ENCODE measurements around the gene TNRC6B. TPM values are rescaled to one million over a fixed set of nuclear protein-coding genes. Genes with fewer than 3 reads are reported as not detected.
"Not testable (repeated sequence)": the region's sequence is repeated elsewhere in the genome, so short reads cannot be mapped to it uniquely, and the experiment has no call there.

Gene TNRC6B
- total and polyA plus RNA-seq, 2 experiments from 2014 or later = 46.9 to 87.8 TPM

GRCh38 chr22:40196628-40197360 is 19.1 kb downstream of the TNRC6B start (continued):
- TF ChIP-seq CTCF (conservative IDR thresholded peaks at IDR 0.05; ENCODE audit: low read depth in 2 of 2) = no peak
- no peak for TF ChIP-seq ZNF331 (CRISPR knock-in tag; IDR thresholded peaks at IDR 0.05; ENCODE audit: low read depth)
- TF ChIP-seq CREB1 (CRISPR knock-in tag; IDR thresholded peaks at IDR 0.05; ENCODE audit: low read depth) = no peak
- TF ChIP-seq POLR2AphosphoS5 (IDR thresholded peaks at IDR 0.05; ENCODE audit: low read depth) = no peak
- no peak for TF ChIP-seq EZH2 (IDR thresholded peaks at IDR 0.05; ENCODE audit: low read depth, unreplicated experiment)

- H3K4me3 Mint-ChIP-seq = not testable (repeated sequence)
- H3K27me3 Mint-ChIP-seq (ENCODE audit: insufficient read depth, low read depth, poor library complexity) = peaks cover 17% of the 10 kb centered on the region
These were observed 19.7 kb downstream of the TNRC6B start for GRCh38 chr22:40197421-40197820.

GRCh38 chr22:40198733-40199132 is 21.0 kb downstream of the TNRC6B start:
- Histone ChIP-seq H3K27me3 (ENCODE audit: insufficient read depth) (no peaks in the 10 kb centered on the region), H3K4me2 (peak overlapping the region; percentile 37), H3K9me2 (ENCODE audit: insufficient read depth) (no peaks in the 10 kb centered on the region), H2AFZ (no peak overlapping the region), H3K4me3 (no peak overlapping the region), H3F3A (replicated peaks; ENCODE audit: low read depth) (peaks cover 10% of the 10 kb centered on the region), H3K4me1 (ENCODE audit: insufficient read depth) (peaks cover 79% of the 10 kb centered on the region), H3K27ac (ENCODE audit: low read depth) (no peak overlapping the region), H3K36me3 (ENCODE audit: insufficient read depth) (no peaks in the 10 kb centered on the region), H3K79me2 (replicated peaks; ENCODE audit: insufficient read depth) (peaks cover 93% of the 10 kb centered on the region), H4K20me1 (replicated peaks; ENCODE audit: insufficient read depth) (peaks cover 34% of the 10 kb centered on the region; the same call in 1 of the 2 replicates)
- Mint-ChIP-seq H3K36me3 (ENCODE audit: low read depth) (peaks cover 11% of the 10 kb centered on the region; the same call in 1 of the 3 replicates), H3K27me3 (ENCODE audit: insufficient read depth, low read depth, poor library complexity) (peaks cover 15% of the 10 kb centered on the region), H3K4me1 (peaks cover 84% of the 10 kb centered on the region), H3K4me3 (no peak overlapping the region), H3K9me3 (no peaks in the 10 kb centered on the region; the same call in 2 of the 3 replicates), H3K27ac (no peak overlapping the region)
- DNase-seq (ENCODE audit: low spot score) (no peak), ATAC-seq (no peak)
- TF ChIP-seq EZH2phosphoT487 (IDR thresholded peaks at IDR 0.05; ENCODE audit: unreplicated experiment) = no peak
- TF ChIP-seq JUNB (IDR thresholded peaks at IDR 0.05; ENCODE audit: unreplicated experiment) = no peak
- no peak for TF ChIP-seq NANOG (IDR thresholded peaks at IDR 0.05; ENCODE audit: borderline replicate concordance)
- TF ChIP-seq EZH2 (IDR thresholded peaks at IDR 0.05; ENCODE audit: low read depth, unreplicated experiment) = no peak
- no peak for TF ChIP-seq REST (IDR thresholded peaks at IDR 0.05; ENCODE audit: unreplicated experiment)
- no peak for TF ChIP-seq STAT1 (IDR thresholded peaks at IDR 0.05; ENCODE audit: unreplicated experiment)
- no peak for TF ChIP-seq CREB1 (CRISPR knock-in tag; IDR thresholded peaks at IDR 0.05; ENCODE audit: low read depth)
- TF ChIP-seq ETS1 (IDR thresholded peaks at IDR 0.05) = no peak

More at GRCh38 chr22:40197421-40197820, 19.7 kb downstream of the TNRC6B start:
- H4K20me1 ChIP-seq (replicated peaks; ENCODE audit: insufficient read depth) = peaks cover 24% of the 10 kb centered on the region; the same call in 1 of the 2 replicates
- H3K27me3 ChIP-seq (ENCODE audit: insufficient read depth); H3K36me3 ChIP-seq (ENCODE audit: insufficient read depth); DNase-seq (ENCODE audit: low spot score); H3K27ac ChIP-seq (ENCODE audit: low read depth); H3K9me3 Mint-ChIP-seq; H3K9me2 ChIP-seq (ENCODE audit: insufficient read depth); ATAC-seq; H3K4me3 ChIP-seq; H2AFZ ChIP-seq: not testable (repeated sequence)
- peaks cover 84% of the 10 kb centered on the region for H3K4me1 Mint-ChIP-seq
- peak overlapping the region; percentile 66; the same call in 1 of the 2 replicates for H3K27ac Mint-ChIP-seq
- H3F3A ChIP-seq (replicated peaks; ENCODE audit: low read depth) = peaks cover 21% of the 10 kb centered on the region
- peaks cover 11% of the 10 kb centered on the region; the same call in 1 of the 3 replicates for H3K36me3 Mint-ChIP-seq (ENCODE audit: low read depth)
- peaks cover 76% of the 10 kb centered on the region for H3K4me1 ChIP-seq (ENCODE audit: insufficient read depth)
- peaks cover 88% of the 10 kb centered on the region for H3K79me2 ChIP-seq (replicated peaks; ENCODE audit: insufficient read depth)
- H3K4me2 ChIP-seq = 0 out of 2 replicates have a peak overlapping the region, but pooled peaks have one; percentile 0

Measured in GM23338 (cell line).